ENCODE data around the gene ZNF564.

The ZNF564 gene

DNA sequence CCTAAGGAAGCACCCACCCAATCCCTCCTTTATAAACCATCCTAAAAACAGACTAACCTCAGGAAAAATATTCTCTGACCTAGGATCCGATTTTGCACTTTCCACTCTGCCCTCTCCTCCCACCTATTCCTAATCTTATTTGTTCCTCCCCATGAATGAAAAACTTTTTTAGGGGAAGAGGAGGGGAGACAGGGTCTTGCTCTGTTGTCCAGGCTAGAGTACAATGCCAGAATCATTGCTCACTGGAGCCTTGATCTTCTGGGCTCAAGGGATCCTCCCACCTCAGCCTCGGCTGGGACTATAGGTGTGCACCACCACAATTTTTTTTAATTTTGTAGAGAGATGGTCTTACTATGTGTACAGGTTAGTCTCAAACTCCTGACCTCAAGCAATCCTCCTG lies 4.4 kb downstream of the ZNF564 start:
- Mint-ChIP-seq H3K9me3 (no peaks in the 10 kb centered on the region), H3K4me3 (no peak overlapping the region), H3K27me3 (no peaks in the 10 kb centered on the region), H3K4me1 (peaks cover 66% of the 10 kb centered on the region), H3K36me3 (ENCODE audit: insufficient read depth) (peaks cover 24% of the 10 kb centered on the region), H3K27ac (ENCODE audit: low read depth) (no peak overlapping the region)
- no peak for DNase-seq (ENCODE audit: low spot score in 2 of 2)
- no peak for ATAC-seq (replicated peaks; ENCODE audit: extremely low read depth, poor library complexity, severe bottlenecking)

GRCh38 chr19:12546068-12546467 lies 5.2 kb downstream of the ZNF564 start:
- ATAC-seq (replicated peaks; ENCODE audit: extremely low read depth, poor library complexity, severe bottlenecking) (no peak), DNase-seq (ENCODE audit: low spot score in 2 of 2) (no peak)
- Mint-ChIP-seq H3K9me3 (no peaks in the 10 kb centered on the region), H3K27me3 (no peaks in the 10 kb centered on the region), H3K4me3 (no peak overlapping the region), H3K27ac (ENCODE audit: low read depth) (peak overlapping the region; percentile 44), H3K4me1 (peaks cover 58% of the 10 kb centered on the region), H3K36me3 (ENCODE audit: insufficient read depth) (peaks cover 19% of the 10 kb centered on the region)

DNA sequence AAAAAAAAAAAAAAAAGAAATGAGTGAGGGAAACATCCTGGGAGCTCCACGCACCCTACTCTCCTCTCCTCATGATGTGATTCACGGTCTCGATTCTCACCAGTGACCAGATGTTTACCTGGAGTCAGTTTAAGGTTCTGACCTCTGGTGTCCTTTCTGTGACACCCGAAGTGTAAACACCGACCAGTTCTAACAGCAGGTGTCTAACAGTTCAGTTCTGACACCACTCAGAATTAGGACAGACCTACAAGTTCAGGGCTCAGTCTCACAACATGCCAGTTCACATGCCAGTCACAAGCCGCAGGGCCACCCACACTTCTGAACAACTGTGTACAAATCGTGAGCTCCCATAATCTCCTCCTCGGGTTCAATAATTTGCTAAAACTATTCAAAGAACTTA lies 6.0 kb downstream of the ZNF564 start:
- H3K4me1 Mint-ChIP-seq, result peaks cover 58% of the 10 kb centered on the region
- no peak overlapping the region for H3K27ac Mint-ChIP-seq (ENCODE audit: low read depth)
- peaks cover 18% of the 10 kb centered on the region for H3K36me3 Mint-ChIP-seq (ENCODE audit: insufficient read depth)

GRCh38 chr19:12544401-12544876 lies 6.8 kb downstream of the ZNF564 start:
- ATAC-seq (replicated peaks; ENCODE audit: extremely low read depth, poor library complexity, severe bottlenecking) (no peak), DNase-seq (ENCODE audit: low spot score in 2 of 2) (no peak)
- Mint-ChIP-seq H3K4me1 (peaks cover 55% of the 10 kb centered on the region), H3K27me3 (no peaks in the 10 kb centered on the region), H3K4me3 (no peak overlapping the region), H3K9me3 (no peaks in the 10 kb centered on the region), H3K36me3 (ENCODE audit: insufficient read depth) (peaks cover 19% of the 10 kb centered on the region), H3K27ac (ENCODE audit: low read depth) (no peak overlapping the region)

More for the DNA sequence above, 6.0 kb downstream of the ZNF564 start:
- DNase-seq (ENCODE audit: low spot score in 2 of 2) (no peak), ATAC-seq (replicated peaks; ENCODE audit: extremely low read depth, poor library complexity, severe bottlenecking) (no peak)
- Mint-ChIP-seq H3K4me3 (no peak overlapping the region), H3K27me3 (no peaks in the 10 kb centered on the region), H3K9me3 (no peaks in the 10 kb centered on the region)

- H3K9me3 Mint-ChIP-seq, result no peaks in the 10 kb centered on the region
- no peak for DNase-seq (ENCODE audit: low spot score in 2 of 2)
- H3K27me3 Mint-ChIP-seq, result no peaks in the 10 kb centered on the region
- no peak overlapping the region for H3K4me3 Mint-ChIP-seq
- no peak overlapping the region for H3K27ac Mint-ChIP-seq (ENCODE audit: low read depth)
- H3K36me3 Mint-ChIP-seq (ENCODE audit: insufficient read depth), result peaks cover 20% of the 10 kb centered on the region
- ATAC-seq (replicated peaks; ENCODE audit: extremely low read depth, poor library complexity, severe bottlenecking), result no peak
- H3K4me1 Mint-ChIP-seq, result peaks cover 49% of the 10 kb centered on the region
These were observed 7.4 kb downstream of the ZNF564 start for GRCh38 chr19:12543855-12544254.

DNA sequence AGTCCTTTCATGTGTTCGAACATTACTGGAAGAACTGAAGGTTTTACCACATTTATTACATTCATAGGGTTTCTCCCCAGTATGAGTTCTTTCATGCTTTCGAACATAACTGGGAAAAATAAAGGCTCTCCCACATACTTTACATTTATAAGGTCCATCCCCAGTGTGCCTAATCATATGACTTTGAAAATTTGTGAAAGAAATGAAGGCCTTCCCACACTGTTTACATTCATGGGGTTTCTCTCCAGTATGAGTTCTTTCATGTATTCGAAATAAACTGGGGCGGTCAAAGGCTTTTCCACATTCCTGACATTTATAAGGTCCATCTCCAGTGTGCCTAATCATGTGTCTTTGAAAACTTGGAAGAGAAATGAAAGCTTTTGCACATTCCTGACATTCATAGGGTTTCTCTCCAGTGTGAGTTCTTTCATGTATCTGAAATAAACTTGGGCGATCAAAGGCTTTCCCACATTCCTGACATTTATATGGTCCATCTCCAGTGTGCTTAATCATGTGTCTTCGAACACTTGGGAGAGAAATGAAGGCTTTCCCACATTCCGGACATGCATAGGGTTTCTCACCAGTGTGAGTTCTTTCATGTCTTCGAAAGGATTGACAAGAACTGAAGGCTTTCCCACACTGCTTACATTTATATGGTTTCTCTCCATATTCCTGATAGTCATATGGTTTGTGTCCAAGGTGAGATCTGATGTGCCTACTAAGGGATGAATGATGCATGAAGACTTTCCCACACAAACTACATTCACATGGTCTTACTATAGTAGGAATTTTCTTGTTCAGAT lies 24.0 kb downstream of the ZNF564 start:
- H3K36me3 Mint-ChIP-seq (ENCODE audit: insufficient read depth), result peaks cover 51% of the 10 kb centered on the region
- DNase-seq (ENCODE audit: low spot score in 2 of 2), result no peak
- H3K27ac Mint-ChIP-seq (ENCODE audit: low read depth), result no peak overlapping the region
- no peak for ATAC-seq (replicated peaks; ENCODE audit: extremely low read depth, poor library complexity, severe bottlenecking)
- H3K9me3 Mint-ChIP-seq, result peaks cover 12% of the 10 kb centered on the region
- H3K27me3 Mint-ChIP-seq, result no peaks in the 10 kb centered on the region
- H3K4me1 Mint-ChIP-seq, result peaks cover 4% of the 10 kb centered on the region
- no peak overlapping the region for H3K4me3 Mint-ChIP-seq

DNA sequence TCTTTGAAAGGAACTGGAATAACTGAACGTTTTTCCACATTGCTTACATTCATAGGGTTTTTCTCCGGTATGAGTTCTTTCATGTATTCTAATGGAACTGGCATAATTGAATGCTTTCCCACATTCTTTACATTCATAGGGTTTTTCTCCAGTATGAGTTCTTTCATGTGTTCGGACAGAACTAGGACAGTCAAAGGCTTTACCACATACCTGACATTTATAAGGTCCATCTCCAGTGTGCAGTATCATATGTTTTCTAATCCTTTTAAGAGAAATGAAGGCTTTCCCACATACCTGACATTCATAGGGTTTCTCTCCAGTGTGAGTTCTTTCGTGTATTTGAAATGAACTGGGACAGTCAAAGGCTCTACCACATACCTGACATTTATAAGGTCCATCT lies 24.7 kb downstream of the ZNF564 start:
- Mint-ChIP-seq H3K4me3 (no peak overlapping the region), H3K9me3 (peaks cover 14% of the 10 kb centered on the region), H3K4me1 (peaks cover 4% of the 10 kb centered on the region), H3K27ac (ENCODE audit: low read depth) (no peak overlapping the region), H3K36me3 (ENCODE audit: insufficient read depth) (peaks cover 51% of the 10 kb centered on the region), H3K27me3 (no peaks in the 10 kb centered on the region)
- DNase-seq (ENCODE audit: low spot score in 2 of 2) (no peak), ATAC-seq (replicated peaks; ENCODE audit: extremely low read depth, poor library complexity, severe bottlenecking) (no peak)

GRCh38 chr19:12521996-12522395 lies 29.3 kb downstream of the ZNF564 start:
- H3K36me3 Mint-ChIP-seq (ENCODE audit: insufficient read depth), result peaks cover 30% of the 10 kb centered on the region
- H3K9me3 Mint-ChIP-seq, result peaks cover 27% of the 10 kb centered on the region
- H3K4me3 Mint-ChIP-seq, result no peak overlapping the region

GRCh38 chr19:12513531-12514061 lies 37.7 kb downstream of the ZNF564 start:
- no peak for ATAC-seq (replicated peaks; ENCODE audit: extremely low read depth, poor library complexity, severe bottlenecking)
- Mint-ChIP-seq H3K9me3 (peaks cover 6% of the 10 kb centered on the region), H3K4me1 (no peaks in the 10 kb centered on the region), H3K27ac (ENCODE audit: low read depth) (no peak overlapping the region), H3K27me3 (no peaks in the 10 kb centered on the region), H3K4me3 (no peak overlapping the region), H3K36me3 (ENCODE audit: insufficient read depth) (no peaks in the 10 kb centered on the region)
- no peak for DNase-seq (ENCODE audit: low spot score in 2 of 2)

More at GRCh38 chr19:12521996-12522395, 29.3 kb downstream of the ZNF564 start:
- Mint-ChIP-seq H3K27ac (ENCODE audit: low read depth) (no peak overlapping the region), H3K27me3 (no peaks in the 10 kb centered on the region), H3K4me1 (no peaks in the 10 kb centered on the region)
- ATAC-seq (replicated peaks; ENCODE audit: extremely low read depth, poor library complexity, severe bottlenecking) (no peak), DNase-seq (ENCODE audit: low spot score in 2 of 2) (no peak)

DNA sequence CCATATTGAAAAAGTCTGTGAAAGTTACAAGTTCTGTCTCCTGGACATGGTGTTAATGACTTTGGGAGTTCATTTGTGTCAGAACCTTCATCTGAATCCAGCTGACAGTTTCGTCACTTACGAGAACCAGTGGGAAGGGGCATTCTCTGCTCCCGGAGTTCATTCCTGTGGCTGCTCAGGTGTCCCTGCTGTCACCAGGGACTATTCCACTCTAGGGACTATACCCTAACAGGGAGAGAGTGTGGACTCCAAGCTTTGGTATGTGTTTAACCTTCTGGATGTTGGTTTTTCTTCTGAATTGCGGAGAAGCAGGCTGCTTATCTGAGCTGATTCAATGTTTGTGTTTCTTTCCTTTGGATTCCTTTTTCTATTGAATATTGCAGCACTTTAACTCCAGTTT lies 54.2 kb downstream of the ZNF564 start:
- no peak overlapping the region for H3K27ac Mint-ChIP-seq (ENCODE audit: low read depth)
- no peak for DNase-seq (ENCODE audit: low spot score in 2 of 2)
- no peak overlapping the region for H3K4me3 Mint-ChIP-seq

DNA sequence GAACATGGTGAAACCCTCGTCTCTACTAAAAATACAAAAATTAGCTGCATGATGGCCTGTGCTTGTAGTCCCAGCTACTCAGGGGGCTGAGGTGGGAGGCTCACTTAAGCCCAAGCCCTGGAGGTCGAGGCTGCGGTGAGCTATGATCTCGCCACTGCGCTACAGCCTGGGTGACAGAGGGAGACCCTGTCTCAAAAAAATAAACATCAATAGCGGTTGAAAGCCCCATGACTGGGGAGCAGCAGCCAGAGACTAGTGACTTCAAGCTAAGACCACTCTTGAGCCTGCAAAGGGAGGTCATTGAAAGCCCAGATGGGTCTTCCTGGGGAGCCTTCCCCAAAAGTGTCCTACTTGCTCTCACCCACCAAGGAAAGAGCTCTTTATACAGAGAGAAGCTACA lies 54.8 kb downstream of the ZNF564 start:
- no peak for ATAC-seq (replicated peaks; ENCODE audit: extremely low read depth, poor library complexity, severe bottlenecking)
- Mint-ChIP-seq H3K27ac (ENCODE audit: low read depth) (no peak overlapping the region), H3K9me3 (no peaks in the 10 kb centered on the region), H3K4me3 (peak overlapping the region; percentile 80), H3K27me3 (no peaks in the 10 kb centered on the region), H3K4me1 (peaks cover 15% of the 10 kb centered on the region), H3K36me3 (ENCODE audit: insufficient read depth) (peaks cover 3% of the 10 kb centered on the region)
- no peak for DNase-seq (ENCODE audit: low spot score in 2 of 2)

More for the DNA sequence above, 54.2 kb downstream of the ZNF564 start:
- Mint-ChIP-seq H3K9me3 (no peaks in the 10 kb centered on the region), H3K4me1 (peaks cover 15% of the 10 kb centered on the region), H3K27me3 (no peaks in the 10 kb centered on the region), H3K36me3 (ENCODE audit: insufficient read depth) (peaks cover 3% of the 10 kb centered on the region)
- ATAC-seq (replicated peaks; ENCODE audit: extremely low read depth, poor library complexity, severe bottlenecking), result no peak

DNA sequence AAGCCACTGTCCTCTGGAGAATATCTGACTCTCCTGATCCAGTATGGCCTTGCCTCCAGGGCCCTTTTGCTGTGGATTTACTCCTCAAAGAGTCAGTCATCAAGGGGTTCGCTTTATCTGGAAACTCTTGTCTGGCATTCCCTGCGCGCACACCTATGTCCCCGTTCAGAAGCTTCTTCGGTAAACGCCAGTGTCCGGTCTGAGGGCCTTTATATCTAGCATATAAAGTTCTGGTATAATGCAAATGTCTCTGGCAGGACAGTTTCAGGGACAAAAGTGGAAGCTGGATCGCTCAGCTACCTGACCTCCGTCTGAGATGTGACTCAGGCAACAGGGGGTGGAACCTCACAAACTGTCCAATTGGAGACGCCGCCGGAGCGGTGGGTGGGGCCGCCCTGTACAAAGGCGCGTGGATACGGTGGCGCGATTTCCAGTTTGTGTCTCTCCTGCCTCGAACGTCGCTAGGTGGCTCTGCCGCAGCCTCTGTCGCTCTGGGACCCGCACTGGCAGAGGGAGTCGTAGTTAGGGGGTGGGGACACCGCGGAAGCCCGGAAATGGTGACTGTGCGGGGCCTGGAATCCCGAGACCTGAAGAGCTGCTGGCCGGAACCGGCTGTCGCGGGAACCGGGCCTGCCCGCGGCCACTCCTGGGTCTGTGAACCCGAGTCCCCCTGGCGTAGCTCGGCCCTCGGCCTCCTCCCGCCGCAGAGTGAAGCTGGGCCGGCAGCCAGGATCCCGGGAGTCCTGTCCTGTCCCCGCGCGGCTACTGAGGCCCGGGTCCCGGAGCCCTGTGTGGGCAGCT lies 56.1 kb downstream of the ZNF564 start:
- DNase-seq (ENCODE audit: low spot score in 2 of 2) (peak; percentile 78 to 82), ATAC-seq (replicated peaks; ENCODE audit: extremely low read depth, poor library complexity, severe bottlenecking) (peak; percentile 99)
- H3K36me3 Mint-ChIP-seq (ENCODE audit: insufficient read depth), result peaks cover 3% of the 10 kb centered on the region
- peak overlapping the region; percentile 80 for H3K27ac Mint-ChIP-seq (ENCODE audit: low read depth)
- H3K4me1 Mint-ChIP-seq, result peaks cover 15% of the 10 kb centered on the region
- no peaks in the 10 kb centered on the region for H3K9me3 Mint-ChIP-seq
- no peaks in the 10 kb centered on the region for H3K27me3 Mint-ChIP-seq
- H3K4me3 Mint-ChIP-seq, result peak overlapping the region; percentile 80

Data from central memory CD8-positive, alpha-beta T cell (primary cell).